NOMO-1 treated with dmso at 0.1 percent for 144 hours (cell line): Measurements from ENCODE around the gene ZFHX3.

ENCODE experiments used
- DNase-seq: peaks from one replicate; lab custom pipeline; 2025; ENCODE audit not compliant: unreplicated experiment; lab: John Stamatoyannopoulos, UW

ZFHX3 gene

DNA sequence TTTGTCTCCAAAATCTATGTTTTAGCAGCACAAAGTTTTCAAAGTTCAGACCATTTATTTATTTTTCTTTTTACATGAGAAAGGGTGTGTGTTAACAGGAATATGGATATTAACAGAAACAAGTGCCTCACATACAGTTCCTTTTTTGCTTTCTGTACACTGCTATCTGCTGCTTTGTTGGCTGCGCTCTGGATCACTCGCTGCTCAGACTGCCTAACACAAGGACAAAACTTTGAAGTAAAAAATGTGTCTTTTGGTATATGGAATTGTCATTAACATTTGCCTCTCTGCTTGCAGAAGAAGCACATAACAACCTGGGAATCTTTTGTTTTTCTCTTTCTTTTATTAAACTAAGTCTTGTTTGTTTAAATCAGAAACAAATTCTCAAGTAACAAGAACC lies 262.8 kb downstream of the ZFHX3 start:
- no peak for DNase-seq

DNA sequence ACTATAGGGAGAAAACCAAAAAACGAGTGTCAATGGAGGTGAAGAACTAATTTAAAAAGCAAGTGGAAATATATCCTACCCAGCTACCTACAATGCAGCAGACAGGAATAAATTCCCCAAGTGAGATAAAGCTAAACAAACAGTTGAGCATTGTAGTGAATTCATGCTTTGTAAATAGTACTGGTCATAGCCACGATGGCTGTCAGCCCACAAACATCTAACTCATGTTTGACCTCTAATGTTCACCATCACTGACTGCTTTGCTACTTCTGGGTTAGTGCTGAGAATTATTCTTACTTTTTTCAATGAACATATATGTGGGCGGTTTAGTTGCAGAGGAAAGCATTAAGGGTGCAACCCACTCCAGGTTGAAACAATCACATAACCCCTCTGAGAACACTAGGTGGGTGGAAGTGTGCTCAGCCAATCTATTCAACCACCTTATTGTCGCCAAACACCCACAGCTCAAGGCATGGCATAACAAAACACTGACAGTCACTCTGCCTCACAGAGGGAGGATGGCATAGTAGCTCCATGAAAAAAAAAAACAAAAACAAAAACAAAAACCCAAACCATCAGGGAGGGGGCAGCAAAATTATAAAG lies 264.1 kb downstream of the ZFHX3 start:
- no peak for DNase-seq

DNA sequence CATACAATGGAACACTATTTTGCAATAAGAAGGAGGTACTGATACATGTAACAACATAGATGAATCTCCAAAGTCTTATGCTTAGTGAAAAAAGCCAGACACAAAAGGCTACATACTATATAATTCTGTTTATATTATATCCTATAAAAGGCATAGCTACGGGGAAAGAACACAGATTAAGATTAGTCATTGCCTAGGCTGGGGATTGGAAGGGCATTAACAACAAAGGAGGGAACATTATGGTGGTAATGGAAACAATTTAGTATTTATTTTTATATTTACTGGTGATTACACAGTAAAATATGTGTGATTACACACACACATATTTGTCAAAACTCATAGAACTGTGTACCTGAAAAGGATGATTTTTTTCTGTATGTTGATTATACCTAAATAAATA lies 278.1 kb downstream of the ZFHX3 start:
- no peak for DNase-seq

DNA sequence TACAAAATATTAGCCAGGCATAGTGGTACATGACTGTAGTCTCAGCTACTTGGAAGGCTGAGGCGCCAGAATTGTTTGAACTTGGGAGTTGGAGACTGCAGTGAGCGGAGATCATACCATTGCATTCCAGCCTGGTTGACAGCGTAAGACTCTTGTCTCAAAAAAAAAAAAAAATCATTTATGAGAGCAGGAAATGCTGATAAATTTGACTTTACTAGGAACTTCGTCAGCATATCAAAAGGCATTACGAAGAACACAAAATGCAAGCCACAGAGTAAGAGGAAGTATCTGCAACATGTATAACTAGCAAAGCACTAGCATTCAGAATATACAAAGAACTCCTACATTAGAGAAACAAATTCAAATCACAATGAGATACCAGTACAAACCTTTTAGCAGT lies 279.3 kb downstream of the ZFHX3 start:
- DNase-seq, result no peak

DNA sequence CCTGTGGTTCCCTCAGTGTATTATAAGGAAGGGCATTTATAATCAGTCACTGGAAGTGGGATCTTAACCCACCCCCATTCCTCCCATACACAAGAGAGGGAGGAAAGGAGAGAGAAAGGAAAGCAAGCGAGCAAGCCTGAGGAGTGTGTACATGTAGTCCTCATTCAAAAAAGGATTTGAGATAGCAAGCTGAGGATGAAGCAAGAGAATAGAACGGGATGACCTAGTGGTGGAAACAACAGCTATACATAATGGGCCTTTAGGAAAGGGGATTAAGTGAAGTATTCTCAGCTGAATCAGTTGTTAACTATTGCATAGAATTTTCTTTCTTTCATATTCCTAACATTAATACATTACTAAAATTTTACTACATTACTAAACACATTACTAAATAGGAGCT lies 281.4 kb downstream of the ZFHX3 start:
- no peak for DNase-seq

DNA sequence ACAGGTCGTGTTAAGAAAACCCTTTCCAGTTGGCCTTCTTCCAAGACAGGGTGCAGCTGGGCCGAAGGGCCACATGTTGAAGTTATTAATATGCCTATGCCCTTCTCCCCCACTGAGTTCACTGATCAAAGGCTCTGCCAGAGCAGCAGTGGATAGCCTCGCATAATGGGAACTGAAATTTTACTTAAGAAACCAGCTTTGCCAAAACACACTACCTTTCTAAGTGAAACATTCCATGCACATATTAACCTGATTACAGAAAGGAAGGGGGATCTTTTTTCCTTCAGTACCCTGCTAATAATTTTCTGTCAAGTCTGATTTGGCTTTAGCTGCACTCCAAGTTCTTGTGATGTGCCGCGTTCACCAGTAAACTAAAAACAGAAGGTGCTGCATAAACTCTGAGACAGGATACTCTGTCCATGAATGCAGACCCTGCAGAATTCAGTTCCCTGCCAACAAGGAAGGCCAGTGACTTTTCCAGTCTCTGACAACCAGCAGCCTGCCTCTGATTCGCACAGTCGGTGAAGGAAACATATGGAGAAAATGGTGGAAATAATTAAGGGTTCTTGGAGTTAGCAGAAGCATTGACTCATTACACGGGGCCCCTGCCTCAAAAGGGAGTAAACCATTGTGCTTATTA lies 283.8 kb downstream of the ZFHX3 start:
- no peak for DNase-seq

DNA sequence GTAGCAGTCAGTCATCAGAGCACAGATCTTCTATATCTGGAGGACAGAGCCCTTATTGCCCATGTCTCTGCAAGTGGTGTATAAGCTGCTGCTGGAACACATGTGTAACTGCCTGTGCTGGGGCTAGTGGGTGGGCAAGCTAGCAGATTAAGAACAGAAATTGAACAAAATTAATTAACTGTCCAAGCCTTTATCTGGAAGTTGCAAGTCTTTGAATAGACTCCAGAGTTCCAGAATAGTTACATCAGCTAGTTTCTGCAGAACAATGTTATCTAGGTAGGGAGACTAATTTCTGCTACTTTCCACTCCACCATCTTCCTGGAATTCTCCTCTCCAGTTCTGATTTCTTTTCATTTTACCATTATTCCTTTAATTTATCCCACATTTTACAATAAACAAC lies 287.3 kb downstream of the ZFHX3 start:
- no peak for DNase-seq

DNA sequence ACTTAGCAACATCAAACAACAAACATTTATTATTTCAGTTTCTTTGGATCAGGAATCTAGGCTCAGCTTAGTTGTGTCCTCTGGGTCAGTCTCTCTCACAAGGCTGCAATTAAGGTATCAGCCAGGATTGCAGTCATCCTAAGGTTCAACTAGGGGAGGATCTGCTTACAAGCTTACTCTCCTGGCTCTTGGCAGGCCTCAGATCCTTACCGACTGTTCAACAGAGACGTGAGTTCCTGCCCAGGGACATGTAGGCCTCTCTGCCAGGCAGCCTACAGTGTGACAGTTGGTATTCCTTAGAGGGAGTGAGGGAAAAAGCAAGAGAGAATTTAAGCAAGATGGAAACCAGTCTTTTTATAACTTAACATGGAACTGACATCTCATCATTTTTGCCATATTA lies 294.0 kb downstream of the ZFHX3 start:
- DNase-seq, result no peak

DNA sequence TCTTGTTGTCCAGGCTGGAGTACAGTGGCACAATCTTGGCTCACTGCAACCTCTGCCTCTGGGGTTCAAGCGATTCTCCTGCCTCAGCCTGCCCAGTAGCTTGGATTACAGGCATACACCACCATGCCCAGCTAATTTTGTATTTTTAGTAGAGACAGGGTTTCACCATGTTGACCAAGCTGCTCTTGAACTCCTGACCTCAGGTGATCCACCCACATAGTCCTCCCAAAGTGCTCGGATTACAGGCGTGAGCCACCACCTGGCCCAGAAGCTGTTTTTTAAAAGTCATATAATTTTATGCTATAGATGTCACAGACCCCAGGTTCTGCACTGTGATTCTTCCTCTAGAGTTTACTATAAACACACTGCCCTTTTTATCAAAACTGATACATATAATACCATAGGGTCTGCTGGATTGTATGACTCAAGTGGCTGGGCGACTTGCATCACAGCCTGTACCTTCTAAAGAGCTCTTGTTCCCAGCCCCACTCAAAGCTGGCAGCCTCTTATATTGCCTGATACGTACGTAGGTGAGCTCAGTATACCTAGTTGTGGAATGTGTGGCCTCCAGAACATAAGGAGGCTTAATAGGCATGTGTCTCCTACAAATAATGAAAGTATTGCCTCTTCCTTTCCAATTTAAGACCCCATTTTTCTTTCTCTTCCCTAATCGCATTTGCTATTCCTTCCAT lies 295.8 kb downstream of the ZFHX3 start:
- no peak for DNase-seq

DNA sequence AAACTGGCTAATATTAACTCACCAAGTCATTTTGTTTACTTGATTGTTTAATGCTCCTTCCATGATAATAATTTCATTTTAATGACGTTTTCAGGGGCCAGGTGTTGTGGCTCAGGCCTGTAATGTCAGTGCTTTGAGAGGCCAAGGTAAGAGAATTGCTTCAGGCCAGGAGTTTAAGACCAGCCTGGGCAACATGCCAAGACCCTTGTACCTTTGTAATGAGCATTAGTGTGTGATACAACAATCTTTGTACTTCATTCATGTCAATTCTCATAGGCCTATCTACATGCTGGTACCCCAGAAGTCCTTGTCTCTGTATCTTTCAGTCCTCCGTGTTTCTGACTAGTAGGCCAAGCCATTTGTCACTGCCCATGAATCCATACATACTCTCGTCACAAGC lies 296.9 kb downstream of the ZFHX3 start:
- DNase-seq, result no peak

DNA sequence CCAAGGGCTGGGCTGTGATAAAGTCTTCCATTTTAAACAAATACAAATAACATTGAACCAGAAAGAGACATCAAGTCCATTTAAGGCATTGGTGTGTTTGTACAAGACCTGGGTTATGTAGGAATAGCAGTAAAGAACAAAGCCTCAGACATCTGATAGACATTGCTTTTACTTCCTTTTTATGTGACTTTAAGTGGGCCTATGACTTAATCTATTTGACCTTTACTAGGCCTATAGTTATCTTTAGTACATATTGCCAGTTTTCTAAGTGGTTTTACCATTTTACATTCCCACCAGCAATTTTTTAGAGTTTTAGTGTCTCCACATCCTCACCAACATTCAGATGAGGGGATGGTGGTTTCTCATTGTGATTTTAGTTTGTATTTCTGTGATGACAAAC lies 298.8 kb downstream of the ZFHX3 start:
- DNase-seq, result no peak

DNA sequence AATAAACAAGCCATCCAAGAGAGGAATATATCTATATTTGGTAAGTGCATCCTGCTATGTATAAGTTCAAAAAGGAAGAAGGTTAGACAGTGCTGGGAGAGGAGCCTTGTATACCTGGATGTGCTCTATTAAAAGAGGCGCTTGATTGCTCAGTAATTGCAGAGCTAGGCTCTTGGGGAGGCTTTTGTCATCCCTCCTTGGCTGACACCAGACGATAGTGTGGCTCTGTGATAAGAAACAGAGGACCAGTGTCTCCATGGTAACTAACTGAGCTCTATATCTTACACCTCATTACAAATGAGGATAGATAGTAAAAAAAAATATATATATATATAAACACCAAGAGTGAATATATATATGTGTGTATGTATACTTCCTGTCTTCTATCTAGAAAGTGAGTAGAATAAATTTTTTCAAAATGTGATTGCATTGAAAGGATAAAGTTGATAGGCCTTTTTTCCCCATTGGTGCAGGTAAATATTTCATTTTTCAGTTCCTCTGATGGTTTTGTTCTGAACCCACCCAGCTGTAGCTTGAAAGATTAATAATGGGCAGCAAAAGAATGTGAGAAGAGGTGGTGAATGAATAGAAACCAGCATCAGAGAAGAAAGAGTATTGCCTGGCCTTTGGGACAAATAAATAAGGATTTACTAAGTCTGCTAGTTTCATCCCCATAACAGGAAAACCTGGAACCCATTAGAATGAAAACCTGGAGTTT lies 303.7 kb downstream of the ZFHX3 start:
- DNase-seq, result no peak

DNA sequence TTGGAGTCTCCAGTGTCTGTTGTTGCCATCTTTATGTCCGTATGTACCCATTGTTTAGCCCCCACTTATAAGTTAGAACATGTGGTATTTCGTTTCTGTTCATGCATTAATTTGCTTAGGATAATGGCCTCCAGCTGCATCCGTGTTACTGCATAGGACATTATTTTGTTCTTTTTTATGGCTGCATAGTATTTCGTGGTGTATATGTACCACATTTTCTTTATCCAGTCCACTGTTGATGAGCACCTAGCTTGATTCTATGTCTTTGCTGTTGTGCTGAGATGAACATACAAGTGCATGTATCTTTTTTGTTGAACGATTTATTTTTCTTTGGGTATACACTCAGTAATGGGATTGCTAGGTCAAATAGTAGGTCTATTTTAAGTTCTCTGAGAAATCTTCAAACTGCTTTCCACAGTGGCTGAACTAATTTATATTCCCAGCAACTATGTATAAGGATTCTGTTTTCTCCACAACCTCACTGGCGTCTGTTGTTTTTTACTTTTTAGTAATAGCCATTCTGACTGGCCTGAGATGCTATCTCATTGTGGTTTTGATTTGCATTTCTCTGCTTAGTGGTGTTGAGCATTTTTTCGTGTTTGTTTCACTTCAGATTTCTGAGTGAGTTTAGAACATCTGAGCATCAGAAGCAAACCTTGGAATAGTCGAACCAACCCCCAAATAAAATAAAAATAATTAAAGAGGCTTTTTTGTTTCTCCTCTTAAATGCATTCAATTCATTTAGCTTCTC lies 304.7 kb downstream of the ZFHX3 start:
- DNase-seq, result no peak

DNA sequence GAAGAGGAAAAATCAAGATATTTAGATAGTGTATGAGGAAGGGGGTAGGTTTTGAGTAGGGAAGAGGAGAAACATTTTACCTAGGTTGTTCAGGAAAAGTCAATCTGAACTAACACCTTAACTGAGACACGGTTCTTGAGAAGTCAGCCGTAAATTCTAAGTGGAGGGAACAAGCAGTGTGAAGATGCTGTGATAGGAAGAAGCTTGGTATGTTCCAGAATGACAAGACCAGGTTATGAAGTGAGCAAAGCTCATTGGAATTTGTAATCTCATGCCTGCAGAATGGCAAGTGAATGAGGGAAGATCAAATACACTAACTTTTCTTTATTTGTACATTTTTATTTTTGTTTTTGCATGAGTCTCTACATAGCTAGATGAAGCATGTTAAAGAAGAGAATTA lies 307.6 kb downstream of the ZFHX3 start:
- DNase-seq, result no peak

DNA sequence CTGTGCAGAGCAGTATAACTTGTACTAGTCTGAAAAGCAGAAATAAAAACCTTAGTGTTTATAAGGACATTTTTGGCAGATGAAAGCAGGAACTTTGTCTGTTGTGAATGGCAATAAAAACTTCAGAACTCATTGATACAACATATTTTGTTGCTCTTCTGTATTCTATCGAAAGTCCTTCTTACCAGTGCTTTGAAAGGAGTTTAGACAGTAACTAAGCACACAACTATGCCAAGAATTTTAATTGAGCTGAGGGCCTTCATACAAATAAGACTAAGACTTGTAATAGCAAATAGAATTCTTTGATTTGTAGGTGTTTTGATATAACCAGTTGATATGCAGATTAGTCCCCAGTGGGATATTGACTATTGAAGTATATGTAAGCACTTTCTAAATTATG lies 308.4 kb downstream of the ZFHX3 start:
- no peak for DNase-seq

DNA sequence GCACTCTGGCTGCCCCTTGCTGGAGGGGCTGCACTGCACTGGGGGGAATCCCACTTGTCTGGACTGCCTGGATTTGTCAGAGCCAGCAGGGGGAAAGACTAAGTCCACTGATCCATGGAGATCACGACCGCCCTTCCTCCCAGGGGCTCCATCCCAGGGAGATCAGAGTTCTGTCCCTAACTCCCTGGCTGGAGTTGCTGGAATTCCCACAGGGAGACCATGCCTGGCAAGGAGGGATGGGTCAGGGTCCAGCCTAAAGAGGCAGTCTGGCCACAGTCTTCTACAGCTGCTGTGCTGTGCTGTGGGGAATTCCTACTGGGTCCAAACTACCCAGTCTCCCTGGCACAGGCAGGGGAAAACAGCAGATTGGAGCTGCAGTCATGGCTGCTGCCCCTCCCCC lies 311.9 kb downstream of the ZFHX3 start:
- no peak for DNase-seq
